ENCODE data around the gene AJAP1.

Gene AJAP1

DNA sequence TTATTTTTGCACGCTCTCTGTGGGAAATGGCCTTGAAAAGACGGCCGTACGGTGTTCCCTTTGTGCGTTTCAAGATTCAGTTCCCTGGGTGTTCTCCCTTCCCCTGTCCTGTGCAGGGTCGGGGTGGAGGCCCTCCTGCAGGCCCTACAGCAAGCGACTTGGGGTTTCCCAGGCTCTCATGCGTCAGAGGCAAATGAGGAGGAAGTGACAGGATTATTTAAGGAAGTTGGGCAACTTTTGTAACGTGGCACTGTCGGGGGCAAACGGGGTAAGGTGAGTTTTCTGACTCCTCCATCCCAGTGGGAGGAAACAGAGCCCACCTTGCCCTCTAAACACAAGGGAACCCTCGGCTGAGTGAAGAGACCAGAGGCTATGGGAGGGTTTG is 16.1 kb upstream of the AJAP1 start:
- no peak for TF ChIP-seq ZFX (IDR thresholded peaks at IDR 0.05)
- TF ChIP-seq, protein P1, sequence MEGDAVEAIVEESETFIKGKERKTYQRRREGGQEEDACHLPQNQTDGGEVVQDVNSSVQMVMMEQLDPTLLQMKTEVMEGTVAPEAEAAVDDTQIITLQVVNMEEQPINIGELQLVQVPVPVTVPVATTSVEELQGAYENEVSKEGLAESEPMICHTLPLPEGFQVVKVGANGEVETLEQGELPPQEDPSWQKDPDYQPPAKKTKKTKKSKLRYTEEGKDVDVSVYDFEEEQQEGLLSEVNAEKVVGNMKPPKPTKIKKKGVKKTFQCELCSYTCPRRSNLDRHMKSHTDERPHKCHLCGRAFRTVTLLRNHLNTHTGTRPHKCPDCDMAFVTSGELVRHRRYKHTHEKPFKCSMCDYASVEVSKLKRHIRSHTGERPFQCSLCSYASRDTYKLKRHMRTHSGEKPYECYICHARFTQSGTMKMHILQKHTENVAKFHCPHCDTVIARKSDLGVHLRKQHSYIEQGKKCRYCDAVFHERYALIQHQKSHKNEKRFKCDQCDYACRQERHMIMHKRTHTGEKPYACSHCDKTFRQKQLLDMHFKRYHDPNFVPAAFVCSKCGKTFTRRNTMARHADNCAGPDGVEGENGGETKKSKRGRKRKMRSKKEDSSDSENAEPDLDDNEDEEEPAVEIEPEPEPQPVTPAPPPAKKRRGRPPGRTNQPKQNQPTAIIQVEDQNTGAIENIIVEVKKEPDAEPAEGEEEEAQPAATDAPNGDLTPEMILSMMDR (conservative IDR thresholded peaks at IDR 0.05) = no peak
- H3K27ac ChIP-seq = no peak overlapping the region

GRCh38 chr1:4640931-4641330 is 13.5 kb upstream of the AJAP1 start:
- TF ChIP-seq, protein P1 (conservative IDR thresholded peaks at IDR 0.05) = no peak
- TF ChIP-seq ZFX (IDR thresholded peaks at IDR 0.05) = no peak
- no peak overlapping the region for H3K27ac ChIP-seq

DNA sequence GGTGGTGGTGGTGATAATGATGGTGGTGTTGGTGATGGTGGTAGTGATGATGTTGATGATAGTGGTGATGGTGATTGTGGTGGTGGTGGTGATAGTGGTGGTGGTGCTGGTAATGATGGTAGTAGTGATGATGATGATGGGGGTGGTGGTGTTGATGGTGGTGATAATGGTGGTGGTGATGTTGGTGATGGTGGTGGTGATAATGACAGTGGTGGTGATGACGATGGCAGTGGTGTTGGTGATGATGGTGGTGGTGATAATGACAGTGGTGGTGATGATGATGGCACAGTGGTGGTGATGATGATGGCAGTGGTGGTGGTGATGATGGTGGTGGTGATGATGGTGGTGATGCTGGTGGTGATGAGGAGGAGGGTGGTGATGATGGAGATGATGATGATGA is 7.0 kb upstream of the AJAP1 start:
- H3K27ac ChIP-seq = no peak overlapping the region
- TF ChIP-seq, protein P1 (conservative IDR thresholded peaks at IDR 0.05) = no peak
- TF ChIP-seq ZFX (IDR thresholded peaks at IDR 0.05) = no peak

- TF ChIP-seq, protein P1 (conservative IDR thresholded peaks at IDR 0.05) = no peak
- no peak for TF ChIP-seq ZFX (IDR thresholded peaks at IDR 0.05)
- no peak overlapping the region for H3K27ac ChIP-seq
These were observed 5.8 kb upstream of the AJAP1 start for GRCh38 chr1:4648657-4649056.

DNA sequence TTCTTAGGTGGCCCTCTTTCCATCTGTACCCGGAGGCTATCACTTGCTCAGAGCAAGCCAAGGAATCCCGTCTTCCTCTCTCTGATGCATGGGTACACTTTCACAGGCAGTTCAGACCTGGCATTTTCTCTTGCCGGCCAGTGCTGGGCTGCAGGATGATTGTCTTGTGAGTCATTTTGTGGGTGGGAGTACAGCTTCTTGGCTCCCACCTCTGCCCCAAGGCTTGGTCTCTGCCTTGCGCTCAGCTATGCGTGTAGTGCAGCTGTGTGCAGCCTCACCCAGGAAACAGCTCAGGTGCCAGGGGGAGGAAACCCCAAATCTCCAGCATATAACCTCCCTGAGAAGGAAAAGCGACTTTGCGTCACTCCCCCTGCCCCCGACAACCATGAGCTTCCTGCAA is 3.9 kb upstream of the AJAP1 start:
- TF ChIP-seq ZFX (IDR thresholded peaks at IDR 0.05) = no peak
- TF ChIP-seq, protein P1 (conservative IDR thresholded peaks at IDR 0.05) = no peak
- H3K27ac ChIP-seq = no peak overlapping the region

DNA sequence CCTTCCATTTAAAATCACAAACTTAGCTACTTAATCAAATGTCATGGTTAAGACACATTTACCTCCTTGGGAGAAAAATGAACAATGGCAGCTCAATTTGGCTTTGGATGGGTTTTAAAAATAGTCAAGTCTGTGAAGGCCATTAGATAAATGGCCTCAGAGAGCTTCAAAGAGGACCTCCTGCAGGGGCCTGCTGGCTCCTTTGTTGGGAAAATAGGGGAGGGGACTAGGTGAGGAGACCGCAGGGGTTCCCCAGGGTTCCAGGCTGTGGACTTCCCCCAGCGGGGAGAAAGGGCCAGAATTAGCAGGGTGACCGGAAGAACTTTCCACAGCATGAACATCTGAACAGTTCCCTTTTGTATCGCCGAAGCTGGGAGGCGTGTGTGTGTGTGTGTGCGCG is 3.4 kb upstream of the AJAP1 start:
- no peak overlapping the region for H3K27ac ChIP-seq
- TF ChIP-seq, protein P1 (conservative IDR thresholded peaks at IDR 0.05) = no peak
- TF ChIP-seq ZFX (IDR thresholded peaks at IDR 0.05) = no peak

DNA sequence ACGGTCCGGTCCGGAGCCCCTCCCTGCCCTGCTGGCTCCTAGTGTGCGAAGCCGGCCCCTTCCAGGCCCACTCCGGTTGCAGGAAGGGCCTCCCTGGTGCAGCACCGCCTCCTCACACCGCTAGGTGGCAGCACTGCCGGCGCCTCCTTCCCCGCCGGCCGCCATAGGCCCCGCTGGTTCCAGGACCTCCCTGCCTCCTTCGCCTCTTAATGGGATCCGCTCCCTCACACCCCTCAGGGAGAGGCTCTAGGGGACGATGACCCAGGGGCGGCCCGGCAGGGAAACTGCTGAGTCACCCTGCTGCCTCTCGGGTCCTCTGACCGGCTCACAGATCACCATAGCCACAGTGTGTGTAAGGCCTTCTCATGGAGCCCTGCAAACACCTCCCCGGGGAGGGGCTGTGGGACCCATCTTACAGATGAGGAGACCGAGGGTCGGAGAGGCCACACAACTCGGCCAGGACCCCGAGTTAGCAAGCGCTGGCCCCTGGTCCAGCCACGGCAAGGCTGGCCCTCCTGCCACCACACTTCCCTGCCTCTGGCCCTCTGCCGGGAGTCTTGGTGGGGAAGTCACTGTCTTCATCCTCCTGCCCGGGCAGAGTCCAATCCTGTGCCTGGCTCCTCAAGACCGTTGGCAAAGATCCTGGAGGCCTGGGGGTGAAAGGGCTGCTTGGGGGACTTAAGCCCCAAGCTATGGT is 1.6 kb upstream of the AJAP1 start:
- TF ChIP-seq, protein P1 (conservative IDR thresholded peaks at IDR 0.05) = peak; percentile 98
- no peak for TF ChIP-seq ZFX (IDR thresholded peaks at IDR 0.05)
- H3K27ac ChIP-seq = no peak overlapping the region
